ENCODE measurements around the gene USP6NL.

USP6NL gene

GRCh38 chr10:11616021-11616420, 4.6 kb upstream of the USP6NL start:
- no peak for DNase-seq (ENCODE audit: low spot score)

GRCh38 chr10:11615396-11615795, 3.9 kb upstream of the USP6NL start:
- DNase-seq (ENCODE audit: low spot score), result no peak

- DNase-seq (ENCODE audit: low spot score), result no peak
Measured at GRCh38 chr10:11612021-11613001, 861 bp upstream of the USP6NL start.

GRCh38 chr10:11610826-11611247, 613 bp downstream of the USP6NL start:
- DNase-seq (ENCODE audit: low spot score), result peak; percentile 66

- DNase-seq (ENCODE audit: low spot score), result no peak
Measured at GRCh38 chr10:11610166-11610825, 1.2 kb downstream of the USP6NL start.

- DNase-seq (ENCODE audit: low spot score), result no peak
Measured at GRCh38 chr10:11609492-11610093, 1.9 kb downstream of the USP6NL start.

GRCh38 chr10:11609052-11609451, 2.4 kb downstream of the USP6NL start:
- no peak for DNase-seq (ENCODE audit: low spot score)

GRCh38 chr10:11608159-11609013, 3.1 kb downstream of the USP6NL start:
- no peak for DNase-seq (ENCODE audit: low spot score)

GRCh38 chr10:11605807-11606408, 5.5 kb downstream of the USP6NL start:
- DNase-seq (ENCODE audit: low spot score), result no peak

GRCh38 chr10:11604865-11605650, 6.4 kb downstream of the USP6NL start:
- DNase-seq (ENCODE audit: low spot score), result no peak

GRCh38 chr10:11603741-11604140, 7.7 kb downstream of the USP6NL start:
- DNase-seq (ENCODE audit: low spot score), result no peak

GRCh38 chr10:11602919-11603523, 8.4 kb downstream of the USP6NL start:
- no peak for DNase-seq (ENCODE audit: low spot score)

- no peak for DNase-seq (ENCODE audit: low spot score)
Measured at GRCh38 chr10:11602358-11602757, 9.1 kb downstream of the USP6NL start.

- no peak for DNase-seq (ENCODE audit: low spot score)
Measured at GRCh38 chr10:11601670-11602069, 9.8 kb downstream of the USP6NL start.

GRCh38 chr10:11600280-11600679, 11.2 kb downstream of the USP6NL start:
- DNase-seq (ENCODE audit: low spot score), result no peak

GRCh38 chr10:11598712-11599397, 12.6 kb downstream of the USP6NL start:
- no peak for DNase-seq (ENCODE audit: low spot score)

- DNase-seq (ENCODE audit: low spot score), result no peak
Measured at GRCh38 chr10:11597470-11597869, 14.0 kb downstream of the USP6NL start.

- peak; percentile 40 for DNase-seq (ENCODE audit: low spot score)
Measured at GRCh38 chr10:11595395-11595692, 16.1 kb downstream of the USP6NL start.

- DNase-seq (ENCODE audit: low spot score), result no peak
Measured at GRCh38 chr10:11594589-11595394, 16.7 kb downstream of the USP6NL start.

All from GM03348 (cell line).